ENCODE measurements around the gene IRGM.
"Not testable (repeated sequence)": the region's sequence is repeated elsewhere in the genome, so short reads cannot be mapped to it uniquely, and the experiment has no call there.

IRGM gene

DNA sequence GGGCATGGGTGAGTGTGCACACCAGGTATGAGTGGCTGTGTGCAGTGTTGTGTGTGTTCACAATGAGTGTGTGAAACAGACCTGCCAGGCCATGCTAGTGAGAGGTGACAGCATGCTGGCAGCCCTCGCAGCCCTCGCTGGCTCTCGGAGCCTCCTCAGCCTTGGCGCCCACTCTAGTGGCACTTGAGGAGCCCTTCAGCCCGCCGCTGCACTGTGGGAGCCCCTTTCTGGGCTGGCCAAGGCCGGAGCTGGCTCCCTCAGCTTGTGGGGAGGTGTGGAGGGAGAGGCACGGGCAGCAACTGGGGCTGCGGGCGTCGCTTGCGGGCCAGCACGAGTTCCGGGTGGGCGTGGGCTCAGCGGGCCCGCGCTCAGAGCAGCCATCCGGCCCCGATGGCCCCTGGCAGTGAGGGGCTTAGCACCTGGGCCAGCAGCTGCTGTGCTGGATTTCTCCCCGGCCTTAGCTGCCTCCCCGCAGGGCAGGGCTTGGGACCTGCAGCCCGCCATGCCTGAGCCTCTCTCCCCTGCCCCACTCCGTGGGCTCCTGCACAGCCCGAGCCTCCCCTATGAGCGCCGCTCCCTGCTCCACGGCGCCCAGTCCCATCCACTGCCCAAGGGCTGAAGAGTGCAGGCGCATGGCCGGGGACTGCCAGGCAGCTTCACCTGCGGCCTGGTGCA lies 999 bp upstream of the IRGM start:
- H3K9me3 ChIP-seq (ENCODE audit: control insufficient read depth in 1 of 2, low read length in 2 of 2); H3K36me3 ChIP-seq (ENCODE audit: control insufficient read depth in 1 of 2, insufficient read depth in 2 of 2, low read length in 2 of 2); H3K27me3 ChIP-seq (ENCODE audit: low read depth, low read length); H3K4me1 ChIP-seq (ENCODE audit: control insufficient read depth in 1 of 2, insufficient read depth in 2 of 2, low read length in 2 of 2); H3K4me3 ChIP-seq (ENCODE audit: low read depth in 1 of 2, low read length in 2 of 2); H3K27ac ChIP-seq (ENCODE audit: low read length): not testable (repeated sequence)

DNA sequence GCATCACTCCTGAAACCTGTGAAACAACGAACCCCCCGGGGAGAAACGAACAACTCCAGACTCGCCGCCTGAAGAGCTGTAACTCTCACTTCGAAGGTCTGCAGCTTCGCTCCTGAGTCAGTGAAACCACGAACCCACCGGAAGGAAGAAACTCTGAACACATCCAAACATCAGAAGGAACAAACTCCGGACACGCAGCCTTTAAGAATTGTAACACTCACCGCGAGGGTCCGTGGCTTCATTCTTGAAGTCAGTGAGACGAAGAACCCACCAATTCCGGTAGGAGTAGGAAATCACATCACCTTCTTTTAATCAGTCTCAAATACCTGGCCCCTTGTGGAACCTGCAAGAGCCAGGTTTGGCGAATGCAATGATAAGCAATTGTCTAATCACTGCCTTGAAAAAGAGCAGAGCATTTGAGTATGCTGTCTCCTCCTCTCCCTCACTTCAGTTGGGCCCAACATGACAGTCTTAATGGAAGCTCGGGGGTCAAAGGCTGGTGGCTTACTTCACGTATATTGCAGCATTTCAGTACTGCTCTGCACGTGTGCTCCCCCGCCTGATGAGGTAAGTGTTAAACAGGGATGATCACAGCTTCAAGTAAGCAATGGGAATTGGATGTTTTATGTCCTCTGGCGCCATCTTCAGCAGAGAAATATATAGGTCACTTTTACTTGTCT lies 473 bp downstream of the IRGM start:
- peaks cover 0 to 4% of the 10 kb centered on the region in 2 donors for H3K4me1 ChIP-seq (ENCODE audit: control insufficient read depth in 1 of 2, insufficient read depth in 2 of 2, low read length in 2 of 2)
- H3K27me3 ChIP-seq (ENCODE audit: low read depth, low read length) = no peaks in the 10 kb centered on the region
- no peak overlapping the region for H3K27ac ChIP-seq (ENCODE audit: low read length)
- H3K36me3 ChIP-seq (ENCODE audit: control insufficient read depth in 1 of 2, insufficient read depth in 2 of 2, low read length in 2 of 2) = no peaks in the 10 kb centered on the region
- H3K4me3 ChIP-seq (ENCODE audit: low read depth in 1 of 2, low read length in 2 of 2) = no peak overlapping the region
- H3K9me3 ChIP-seq (ENCODE audit: control insufficient read depth in 1 of 2, low read length in 2 of 2) = no peaks in the 10 kb centered on the region

- Histone ChIP-seq H3K4me1 (ENCODE audit: control insufficient read depth in 1 of 2, insufficient read depth in 2 of 2, low read length in 2 of 2) (peaks cover 0 to 4% of the 10 kb centered on the region in 2 donors), H3K9me3 (ENCODE audit: control insufficient read depth in 1 of 2, low read length in 2 of 2) (no peaks in the 10 kb centered on the region), H3K27me3 (ENCODE audit: low read depth, low read length) (no peaks in the 10 kb centered on the region), H3K4me3 (ENCODE audit: low read depth in 1 of 2, low read length in 2 of 2) (no peak overlapping the region), H3K27ac (ENCODE audit: low read length) (no peak overlapping the region), H3K36me3 (ENCODE audit: control insufficient read depth in 1 of 2, insufficient read depth in 2 of 2, low read length in 2 of 2) (no peaks in the 10 kb centered on the region)
Measured at GRCh38 chr5:150847334-150847695, 994 bp downstream of the IRGM start.

- Histone ChIP-seq H3K9me3 (ENCODE audit: control insufficient read depth in 1 of 2, low read length in 2 of 2) (no peaks in the 10 kb centered on the region), H3K27ac (ENCODE audit: low read length) (no peak overlapping the region), H3K4me3 (ENCODE audit: low read depth in 1 of 2, low read length in 2 of 2) (no peak overlapping the region), H3K36me3 (ENCODE audit: control insufficient read depth in 1 of 2, insufficient read depth in 2 of 2, low read length in 2 of 2) (no peaks in the 10 kb centered on the region), H3K27me3 (ENCODE audit: low read depth, low read length) (no peaks in the 10 kb centered on the region), H3K4me1 (ENCODE audit: control insufficient read depth in 1 of 2, insufficient read depth in 2 of 2, low read length in 2 of 2) (peaks cover 0 to 4% of the 10 kb centered on the region in 2 donors)
Measured at GRCh38 chr5:150848271-150848670, 1.9 kb downstream of the IRGM start.

GRCh38 chr5:150851039-150851438 lies 4.7 kb downstream of the IRGM start:
- Histone ChIP-seq H3K9me3 (ENCODE audit: control insufficient read depth in 1 of 2, low read length in 2 of 2) (no peaks in the 10 kb centered on the region), H3K36me3 (ENCODE audit: control insufficient read depth in 1 of 2, insufficient read depth in 2 of 2, low read length in 2 of 2) (no peaks in the 10 kb centered on the region), H3K27me3 (ENCODE audit: low read depth, low read length) (no peaks in the 10 kb centered on the region), H3K27ac (ENCODE audit: low read length) (no peak overlapping the region), H3K4me3 (ENCODE audit: low read depth in 1 of 2, low read length in 2 of 2) (no peak overlapping the region), H3K4me1 (ENCODE audit: control insufficient read depth in 1 of 2, insufficient read depth in 2 of 2, low read length in 2 of 2) (peaks cover 0 to 4% of the 10 kb centered on the region in 2 donors)

DNA sequence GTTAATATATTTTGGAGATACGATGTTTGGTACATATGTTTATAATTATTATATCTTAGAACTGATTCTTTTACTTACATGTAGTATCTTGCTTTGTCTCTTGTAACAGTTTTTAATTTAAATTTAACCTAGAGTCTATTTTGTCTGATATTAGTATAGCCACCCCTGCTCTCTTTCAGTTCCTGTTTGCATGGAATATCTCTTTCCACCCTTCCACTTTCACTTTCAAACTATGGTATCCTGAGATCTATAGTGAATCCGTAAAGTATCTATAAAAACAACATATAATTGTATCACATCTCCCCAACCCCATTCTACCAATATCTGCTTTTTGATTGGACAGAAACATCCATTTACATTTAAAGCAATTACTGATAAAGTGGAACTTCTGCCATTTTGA lies 7.2 kb downstream of the IRGM start:
- H3K36me3 ChIP-seq (ENCODE audit: control insufficient read depth in 1 of 2, insufficient read depth in 2 of 2, low read length in 2 of 2) = no peaks in the 10 kb centered on the region
- H3K9me3 ChIP-seq (ENCODE audit: control insufficient read depth in 1 of 2, low read length in 2 of 2) = no peaks in the 10 kb centered on the region
- no peaks in the 10 kb centered on the region for H3K27me3 ChIP-seq (ENCODE audit: low read depth, low read length)
- H3K27ac ChIP-seq (ENCODE audit: low read length) = no peak overlapping the region
- H3K4me1 ChIP-seq (ENCODE audit: control insufficient read depth in 1 of 2, insufficient read depth in 2 of 2, low read length in 2 of 2) = no peaks in the 10 kb centered on the region
- H3K4me3 ChIP-seq (ENCODE audit: low read depth in 1 of 2, low read length in 2 of 2) = no peak overlapping the region

- H3K27me3 ChIP-seq (ENCODE audit: low read depth, low read length) = not testable (repeated sequence)
Measured at GRCh38 chr5:150856700-150857099, 10.4 kb downstream of the IRGM start.

DNA sequence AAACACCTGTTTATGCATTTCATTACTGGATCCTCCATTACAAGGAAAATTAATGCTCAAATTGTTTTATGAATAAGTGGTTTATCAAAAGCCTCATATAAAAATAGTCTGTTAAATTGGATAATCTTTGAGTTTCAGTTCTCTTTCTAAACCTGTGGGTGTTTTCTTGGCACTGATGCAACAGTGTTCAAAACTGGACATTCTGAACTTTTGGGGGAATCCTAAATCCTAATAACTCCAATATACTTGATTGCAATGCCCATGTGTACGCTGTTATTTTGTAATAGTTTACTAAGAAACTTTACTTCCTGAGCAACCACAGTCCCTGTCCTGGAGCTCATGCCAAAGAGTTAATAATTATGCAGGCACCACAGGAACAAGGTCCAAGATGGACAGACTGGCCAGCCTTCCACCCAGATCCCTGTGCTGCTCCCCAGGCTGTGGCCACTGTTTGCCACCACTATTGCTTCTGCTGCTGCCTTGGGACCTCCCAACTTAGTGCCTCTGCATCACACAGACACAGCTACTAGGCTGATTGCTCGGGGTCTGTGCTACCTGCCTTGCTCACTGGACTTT lies 14.0 kb downstream of the IRGM start:
- H3K27me3 ChIP-seq (ENCODE audit: low read depth, low read length) = no peaks in the 10 kb centered on the region

More at GRCh38 chr5:150856700-150857099, 10.4 kb downstream of the IRGM start:
- not testable (repeated sequence) for H3K36me3 ChIP-seq (ENCODE audit: control insufficient read depth in 1 of 2, insufficient read depth in 2 of 2, low read length in 2 of 2); H3K27ac ChIP-seq (ENCODE audit: low read length); H3K9me3 ChIP-seq (ENCODE audit: control insufficient read depth in 1 of 2, low read length in 2 of 2); H3K4me1 ChIP-seq (ENCODE audit: control insufficient read depth in 1 of 2, insufficient read depth in 2 of 2, low read length in 2 of 2); H3K4me3 ChIP-seq (ENCODE audit: low read depth in 1 of 2, low read length in 2 of 2)

GRCh38 chr5:150862070-150862469 lies 15.7 kb downstream of the IRGM start:
- Histone ChIP-seq H3K4me1 (ENCODE audit: control insufficient read depth in 1 of 2, insufficient read depth in 2 of 2, low read length in 2 of 2) (no peaks in the 10 kb centered on the region), H3K9me3 (ENCODE audit: control insufficient read depth in 1 of 2, low read length in 2 of 2) (peaks cover 5 to 25% of the 10 kb centered on the region in 2 donors), H3K36me3 (ENCODE audit: control insufficient read depth in 1 of 2, insufficient read depth in 2 of 2, low read length in 2 of 2) (no peaks in the 10 kb centered on the region), H3K4me3 (ENCODE audit: low read depth in 1 of 2, low read length in 2 of 2) (no peak overlapping the region), H3K27ac (ENCODE audit: low read length) (no peak overlapping the region), H3K27me3 (ENCODE audit: low read depth, low read length) (no peaks in the 10 kb centered on the region)

More for the DNA sequence above, 14.0 kb downstream of the IRGM start:
- Histone ChIP-seq H3K36me3 (ENCODE audit: control insufficient read depth in 1 of 2, insufficient read depth in 2 of 2, low read length in 2 of 2) (no peaks in the 10 kb centered on the region), H3K4me1 (ENCODE audit: control insufficient read depth in 1 of 2, insufficient read depth in 2 of 2, low read length in 2 of 2) (no peaks in the 10 kb centered on the region), H3K4me3 (ENCODE audit: low read depth in 1 of 2, low read length in 2 of 2) (no peak overlapping the region), H3K9me3 (ENCODE audit: control insufficient read depth in 1 of 2, low read length in 2 of 2) (peaks cover 5 to 12% of the 10 kb centered on the region in 2 donors), H3K27ac (ENCODE audit: low read length) (no peak overlapping the region)

DNA sequence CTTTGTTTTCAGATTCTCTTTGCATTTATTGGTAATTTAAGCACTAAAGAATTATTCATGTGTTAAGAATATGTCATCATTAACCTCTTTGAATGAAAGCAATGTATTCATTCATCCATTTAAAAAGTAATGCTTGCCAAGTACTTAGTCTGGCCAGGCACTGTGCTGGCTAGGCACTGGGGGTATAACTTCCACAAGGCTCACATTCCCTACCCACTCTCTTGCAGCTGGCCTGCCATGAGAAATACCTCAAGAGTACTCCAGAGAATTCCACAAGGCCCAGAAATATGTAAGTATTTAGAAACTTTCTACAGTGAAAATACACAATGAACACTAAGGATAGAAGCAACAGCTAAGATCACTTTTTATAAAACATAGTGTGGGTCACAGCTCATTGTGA lies 33.0 kb downstream of the IRGM start:
- Histone ChIP-seq H3K4me1 (ENCODE audit: control insufficient read depth in 1 of 2, insufficient read depth in 2 of 2, low read length in 2 of 2) (no peaks in the 10 kb centered on the region), H3K4me3 (ENCODE audit: low read depth in 1 of 2, low read length in 2 of 2) (no peak overlapping the region), H3K27ac (ENCODE audit: low read length) (no peak overlapping the region), H3K36me3 (ENCODE audit: control insufficient read depth in 1 of 2, insufficient read depth in 2 of 2, low read length in 2 of 2) (peaks cover 0 to 5% of the 10 kb centered on the region in 2 donors), H3K27me3 (ENCODE audit: low read depth, low read length) (no peaks in the 10 kb centered on the region), H3K9me3 (ENCODE audit: control insufficient read depth in 1 of 2, low read length in 2 of 2) (peaks cover 12 to 60% of the 10 kb centered on the region in 2 donors)

GRCh38 chr5:150895431-150896428 lies 49.4 kb downstream of the IRGM start:
- Histone ChIP-seq H3K27me3 (ENCODE audit: low read depth, low read length) (no peaks in the 10 kb centered on the region), H3K27ac (ENCODE audit: low read length) (no peak overlapping the region), H3K4me3 (ENCODE audit: low read depth in 1 of 2, low read length in 2 of 2) (peak overlapping the region; percentile 7 to 57), H3K36me3 (ENCODE audit: control insufficient read depth in 1 of 2, insufficient read depth in 2 of 2, low read length in 2 of 2) (peaks cover 21 to 56% of the 10 kb centered on the region in 2 donors), H3K9me3 (ENCODE audit: control insufficient read depth in 1 of 2, low read length in 2 of 2) (peaks cover 80 to 90% of the 10 kb centered on the region in 2 donors), H3K4me1 (ENCODE audit: control insufficient read depth in 1 of 2, insufficient read depth in 2 of 2, low read length in 2 of 2) (no peaks in the 10 kb centered on the region)

All from muscle layer of duodenum (tissue), 2 donors.